SK-N-MC (cell line): ENCODE data around the gene ZNF682.
"Not testable (repeated sequence)": the region's sequence is repeated elsewhere in the genome, so short reads cannot be mapped to it uniquely, and the experiment has no call there.

Source experiments
- EZH2 ChIP-seq: fragments of 200-600 bp; sonication (generic); IDR thresholded peaks from one replicate; pipeline ENCODE4 v1.6.1; 2017; ENCODE audit warnings: antibody characterized with exemption
- POLR2AphosphoS5 ChIP-seq: IDR thresholded peaks from 2 replicates; pipeline ENCODE4 v1.6.1; 2012; ENCODE audit warnings: mild to moderate bottlenecking, low read depth, low read length, borderline replicate concordance

DNA sequence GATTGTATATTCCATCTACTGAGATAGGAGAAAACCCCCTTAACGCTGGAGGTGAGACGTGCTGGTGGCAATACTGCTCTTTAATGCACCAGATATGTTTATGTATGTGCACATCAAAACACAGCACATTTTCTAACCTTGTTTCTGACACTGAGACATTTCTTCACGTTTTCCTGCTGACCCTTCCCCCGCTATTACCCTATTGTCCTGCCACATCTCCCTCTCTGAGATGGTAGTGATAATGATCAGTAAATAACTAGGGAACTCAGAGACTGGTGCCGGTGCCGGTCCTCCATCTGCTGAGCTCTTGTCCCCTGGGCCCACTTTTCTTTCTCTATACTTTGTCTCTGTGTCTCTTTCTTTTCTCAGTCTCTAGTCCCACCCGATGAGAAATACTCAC lies 43.6 kb upstream of the ZNF682 start:
- not testable (repeated sequence) for TF ChIP-seq EZH2, POLR2AphosphoS5
